CD4-positive, alpha-beta memory T cell (primary cell): ENCODE measurements around the gene IQUB. TPM values are rescaled to one million over a fixed set of nuclear protein-coding genes. Genes with fewer than 3 reads are reported as not detected.
"Not testable (repeated sequence)": the region's sequence is repeated elsewhere in the genome, so short reads cannot be mapped to it uniquely, and the experiment has no call there.

ENCODE experiments used
- CTCF ChIA-PET: fragments of 350-600 bp; sonication (Branson Sonifier 250); formaldehyde crosslinking; loops from one replicate; lab custom pipeline; 2021; ENCODE audit warnings: inconsistent platforms; ENCODE audit not compliant: partially characterized antibody; lab: Charles Lee
- POLR2A ChIA-PET: fragments of 350-600 bp; sonication (Branson Sonifier 250); formaldehyde crosslinking; loops from one replicate; lab custom pipeline; 2021; ENCODE audit not compliant: partially characterized antibody; lab: Charles Lee
- DNase-seq, 5 donors: peaks; one replicate each; pipeline versions ENCODE4 v3.0.0 to v3.0.0-alpha.2; 2020 to 2022; ENCODE audit warnings: mixed read lengths in 1 of 5
- H3K27ac ChIP-seq: one replicate; pipeline ENCODE4 v1.7.0; 2013; ENCODE audit warnings: low read depth, low read length
- H3K27me3 ChIP-seq: 2 replicates; pipeline ENCODE4 v1.7.0; 2013; ENCODE audit warnings: mild to moderate bottlenecking, low read length, moderate library complexity; ENCODE audit not compliant: insufficient read depth
- H3K36me3 ChIP-seq: 2 replicates; pipeline ENCODE4 v1.7.0; 2013; ENCODE audit warnings: mild to moderate bottlenecking, low read length, moderate library complexity; ENCODE audit not compliant: insufficient read depth
- H3K4me1 ChIP-seq: 2 replicates; pipeline ENCODE4 v1.7.0; 2013; ENCODE audit warnings: mild to moderate bottlenecking, low read length, moderate library complexity; ENCODE audit not compliant: insufficient read depth
- H3K4me3 ChIP-seq, 2 donors: one replicate each; pipeline ENCODE4 v1.7.0; 2013; ENCODE audit warnings: low read length in 2 of 2, mild to moderate bottlenecking in 1 of 2
- H3K9me3 ChIP-seq, 2 donors: one replicate each; pipeline ENCODE4 v1.7.0; 2013; ENCODE audit warnings: low read length in 2 of 2, control low read depth in 1 of 2; ENCODE audit not compliant: control insufficient read depth in 1 of 2
- H3K27ac Mint-ChIP-seq, 7 donors: one replicate each; pipeline ENCODE4 v1.8.0; 2020 to 2021; ENCODE audit warnings: mixed read lengths in 7 of 7, mild to moderate bottlenecking in 6 of 7, inconsistent platforms in 3 of 7, moderate library complexity in 3 of 7
- H3K27me3 Mint-ChIP-seq, 2 donors: one replicate each; pipeline ENCODE4 v1.8.0; 2020 to 2021; ENCODE audit warnings: mixed read lengths in 2 of 2
- H3K36me3 Mint-ChIP-seq, 2 donors: one replicate each; pipeline ENCODE4 v1.8.0; 2020 to 2021; ENCODE audit warnings: mixed read lengths in 2 of 2, inconsistent platforms in 1 of 2, mild to moderate bottlenecking in 1 of 2
- H3K4me1 Mint-ChIP-seq, 4 donors: one replicate each; pipeline ENCODE4 v1.8.0; 2020 to 2021; ENCODE audit warnings: mixed read lengths in 4 of 4, mild to moderate bottlenecking in 1 of 4
- H3K4me3 Mint-ChIP-seq, 8 donors: one replicate each; pipeline ENCODE4 v1.8.0; 2020 to 2021; ENCODE audit warnings: mixed read lengths in 8 of 8, mild to moderate bottlenecking in 7 of 8, moderate library complexity in 6 of 8, inconsistent platforms in 3 of 8
- H3K9me3 Mint-ChIP-seq, 8 donors: one replicate each; pipeline ENCODE4 v1.8.0; 2020 to 2021; ENCODE audit warnings: mixed read lengths in 8 of 8, mild to moderate bottlenecking in 5 of 8, inconsistent platforms in 3 of 8, moderate library complexity in 1 of 8
- intact Hi-C: fragments of 100-400 bp; cut with micrococcal nuclease; formaldehyde crosslinking; loops from one replicate; pipeline ENCODE4 v1.15.1; 2023
- polyA plus RNA-seq, 2 donors: library from polyadenylated mRNA; unstranded; fragments of 300-500 nt; fragmentation: Illumina TruSeq; gene quantifications; one replicate each; pipeline ENCODE4 v1.2.3, GENCODE V29; 2021
- total RNA-seq, 2 experiments: library from RNA; stranded (reverse); gene quantifications; one replicate each; pipeline ENCODE4 v1.2.3, GENCODE V29; 2021

IQUB gene
- total and polyA plus RNA-seq, 4 experiments from 2014 or later: 0.14 to 0.49 TPM; not detected in 2

GRCh38 chr7:123528265-123528664 is 6.1 kb downstream of the IQUB start:
- peaks cover 3 to 9% (median 7%) of the 10 kb centered on the region in 4 donors for H3K4me1 Mint-ChIP-seq
- Histone ChIP-seq H3K4me3 (no peak overlapping the region), H3K27me3 (peaks cover 6% of the 10 kb centered on the region), H3K4me1 (peaks cover 9% of the 10 kb centered on the region), H3K36me3 (no peaks in the 10 kb centered on the region), H3K27ac (no peak overlapping the region), H3K9me3 (no peaks in the 10 kb centered on the region)
- H3K36me3 Mint-ChIP-seq: no peaks in the 10 kb centered on the region
- peaks cover 0 to 1% (median 0%) of the 10 kb centered on the region in 8 donors for H3K9me3 Mint-ChIP-seq
- intact Hi-C loops: no loop called here
- peaks cover 15 to 16% of the 10 kb centered on the region in 2 donors for H3K27me3 Mint-ChIP-seq
- no peak overlapping the region for H3K27ac Mint-ChIP-seq
- ChIA-PET CTCF (interaction anchor here (1.3 kb wide), 1 partner anchor 10 kb away, joined by 3 read pairs; no protein-coding TSS in a partner anchor), POLR2A (no interaction called here)
- no peak for DNase-seq
- no peak overlapping the region for H3K4me3 Mint-ChIP-seq

DNA sequence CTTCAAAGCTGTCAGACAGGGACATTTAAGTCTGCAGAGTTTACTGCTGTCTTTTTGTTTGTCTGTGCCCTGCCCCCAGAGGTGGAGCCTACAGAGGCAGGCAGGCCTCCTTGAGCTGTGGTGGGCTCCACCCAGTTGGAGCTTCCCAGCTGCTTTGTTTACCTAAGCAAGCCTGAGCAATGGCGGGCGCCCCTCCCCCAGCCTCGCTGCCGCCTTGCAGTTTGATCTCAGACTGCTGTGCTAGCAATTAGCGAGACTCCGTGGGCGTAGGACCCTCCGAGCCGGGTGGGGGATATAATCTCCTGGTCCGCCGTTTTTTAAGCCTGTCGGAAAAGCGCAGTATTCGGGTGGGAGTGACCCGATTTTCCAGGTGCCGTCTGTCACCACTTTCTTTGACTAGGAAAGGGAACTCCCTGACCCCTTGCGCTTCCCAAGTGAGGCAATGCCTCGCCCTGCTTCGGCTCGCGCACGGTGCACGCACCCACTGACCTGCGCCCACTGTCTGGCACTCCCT is 6.6 kb downstream of the IQUB start:
- H3K36me3 Mint-ChIP-seq, H3K4me1 ChIP-seq, DNase-seq, H3K9me3 Mint-ChIP-seq, H3K4me3 Mint-ChIP-seq, POLR2A ChIA-PET, H3K4me3 ChIP-seq, H3K27ac Mint-ChIP-seq, H3K9me3 ChIP-seq, H3K27ac ChIP-seq, H3K36me3 ChIP-seq, H3K27me3 ChIP-seq, intact Hi-C loops, H3K4me1 Mint-ChIP-seq: not testable (repeated sequence)
- peaks cover 15% of the 10 kb centered on the region in 2 donors for H3K27me3 Mint-ChIP-seq
- CTCF ChIA-PET: interaction anchor here (1.3 kb wide), 1 partner anchor 11 kb away, joined by 3 read pairs; no protein-coding TSS in a partner anchor

- intact Hi-C loops, H3K4me3 ChIP-seq, POLR2A ChIA-PET, H3K36me3 Mint-ChIP-seq, H3K9me3 Mint-ChIP-seq, H3K4me1 Mint-ChIP-seq, H3K36me3 ChIP-seq, H3K27ac ChIP-seq, H3K4me3 Mint-ChIP-seq, H3K27me3 ChIP-seq, H3K27me3 Mint-ChIP-seq, H3K4me1 ChIP-seq, CTCF ChIA-PET, H3K27ac Mint-ChIP-seq, DNase-seq, H3K9me3 ChIP-seq: not testable (repeated sequence)
Measured at GRCh38 chr7:123526533-123526932, 7.9 kb downstream of the IQUB start.

DNA sequence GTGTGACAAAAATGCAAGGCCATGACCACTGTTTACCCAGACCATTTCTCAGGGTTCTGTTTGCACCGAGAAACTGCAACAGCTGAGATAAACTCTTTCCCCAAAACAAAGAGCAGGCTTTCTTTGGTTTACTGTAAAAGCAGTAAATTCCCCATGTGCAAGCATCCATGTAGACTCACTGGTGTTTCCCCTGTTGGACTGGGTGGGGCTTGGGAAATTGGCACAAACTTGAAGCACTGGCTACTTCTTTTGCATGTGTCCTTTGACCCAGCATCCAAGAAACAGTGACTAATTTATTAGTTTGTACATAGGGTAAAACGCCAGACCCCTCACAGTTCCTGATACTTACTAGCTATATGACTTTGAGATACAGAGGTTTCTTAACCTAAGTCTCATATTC is 12.3 kb downstream of the IQUB start:
- Mint-ChIP-seq H3K4me3 (no peak overlapping the region), H3K27me3 (peaks cover 2 to 4% of the 10 kb centered on the region in 2 donors), H3K9me3 (peaks cover 0 to 1% (median 0%) of the 10 kb centered on the region in 8 donors), H3K4me1 (no peaks in the 10 kb centered on the region), H3K27ac (no peak overlapping the region), H3K36me3 (no peaks in the 10 kb centered on the region)
- CTCF ChIA-PET: no interaction called here
- H3K27me3 ChIP-seq: no peaks in the 10 kb centered on the region
- intact Hi-C loops: no loop called here
- DNase-seq: no peak
- H3K9me3 ChIP-seq: no peaks in the 10 kb centered on the region
- POLR2A ChIA-PET: no interaction called here
- H3K4me1 ChIP-seq: no peaks in the 10 kb centered on the region
- H3K4me3 ChIP-seq: no peak overlapping the region
- H3K36me3 ChIP-seq: no peaks in the 10 kb centered on the region
- H3K27ac ChIP-seq: no peak overlapping the region

DNA sequence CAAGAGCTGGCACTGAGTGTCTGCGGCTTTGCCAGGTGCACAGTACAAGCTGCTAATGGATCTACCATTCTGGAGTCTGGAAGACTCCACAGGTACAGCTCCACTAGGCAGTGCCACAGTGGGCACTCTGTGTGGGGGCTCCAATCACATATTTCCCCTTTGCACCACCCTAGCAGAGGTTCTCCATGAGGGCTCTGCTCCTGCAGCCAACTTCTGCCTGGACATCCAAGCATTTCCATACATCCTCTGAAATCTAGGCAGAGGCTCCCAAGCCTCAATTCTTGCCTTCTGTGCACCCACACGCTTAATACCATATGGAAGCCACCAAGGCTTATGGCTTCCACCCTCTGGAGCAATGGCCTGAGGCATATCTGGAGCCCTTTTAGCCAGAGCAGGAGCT is 29.2 kb downstream of the IQUB start:
- no peaks in the 10 kb centered on the region for H3K4me1 Mint-ChIP-seq
- peaks cover 5 to 11% of the 10 kb centered on the region in 2 donors for H3K27me3 Mint-ChIP-seq
- ChIA-PET POLR2A (no interaction called here), CTCF (interaction anchor here (2.1 kb wide), 1 partner anchor 11 kb away, joined by 8 read pairs; no protein-coding TSS in a partner anchor)
- H3K4me3 ChIP-seq: no peak overlapping the region
- no peaks in the 10 kb centered on the region for H3K36me3 ChIP-seq
- no peaks in the 10 kb centered on the region for H3K36me3 Mint-ChIP-seq
- peaks cover 2 to 20% (median 10%) of the 10 kb centered on the region in 8 donors for H3K9me3 Mint-ChIP-seq
- no peaks in the 10 kb centered on the region for H3K4me1 ChIP-seq
- no peak overlapping the region for H3K4me3 Mint-ChIP-seq
- no peaks in the 10 kb centered on the region for H3K27me3 ChIP-seq
- intact Hi-C loops: no loop called here
- H3K27ac ChIP-seq: no peak overlapping the region
- H3K27ac Mint-ChIP-seq: peak overlapping the region in 1 of 7 donors; percentile 61
- no peaks in the 10 kb centered on the region for H3K9me3 ChIP-seq
- DNase-seq: no peak

DNA sequence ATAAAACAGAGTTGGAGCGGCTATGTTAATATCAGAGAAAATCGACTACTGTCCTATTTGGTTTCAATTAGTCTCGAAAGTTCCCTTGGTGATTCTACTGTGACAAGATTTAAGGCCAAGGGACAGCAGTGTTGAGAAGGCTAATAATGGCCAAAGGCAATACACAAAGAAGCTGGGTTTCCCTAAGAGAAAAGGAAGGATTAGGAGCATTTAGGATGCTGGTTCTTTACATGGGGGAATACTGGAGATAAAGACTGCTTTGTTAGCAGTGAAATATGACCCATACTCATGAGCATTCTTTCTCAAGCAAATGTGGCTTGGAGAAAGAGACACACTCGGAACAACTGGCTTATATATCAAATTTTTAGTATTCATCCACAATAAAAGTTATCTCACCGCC is 32.2 kb downstream of the IQUB start:
- Histone ChIP-seq H3K4me1 (no peaks in the 10 kb centered on the region), H3K27ac (no peak overlapping the region), H3K36me3 (no peaks in the 10 kb centered on the region), H3K27me3 (no peaks in the 10 kb centered on the region), H3K4me3 (no peak overlapping the region), H3K9me3 (no peaks in the 10 kb centered on the region)
- H3K4me1 Mint-ChIP-seq: no peaks in the 10 kb centered on the region
- H3K27me3 Mint-ChIP-seq: peaks cover 11 to 20% of the 10 kb centered on the region in 2 donors
- H3K4me3 Mint-ChIP-seq: no peak overlapping the region
- no peak for DNase-seq
- CTCF ChIA-PET: no interaction called here
- H3K36me3 Mint-ChIP-seq: no peaks in the 10 kb centered on the region
- H3K27ac Mint-ChIP-seq: no peak overlapping the region
- POLR2A ChIA-PET: no interaction called here
- peaks cover 2 to 20% (median 10%) of the 10 kb centered on the region in 8 donors for H3K9me3 Mint-ChIP-seq
- intact Hi-C loops: no loop called here

GRCh38 chr7:123500878-123501489 is 33.4 kb downstream of the IQUB start:
- peaks cover 2 to 17% (median 8%) of the 10 kb centered on the region in 8 donors for H3K9me3 Mint-ChIP-seq
- POLR2A ChIA-PET: no interaction called here
- Histone ChIP-seq H3K9me3 (no peaks in the 10 kb centered on the region), H3K4me3 (no peak overlapping the region), H3K36me3 (no peaks in the 10 kb centered on the region), H3K27me3 (peaks cover under 1% of the 10 kb centered on the region), H3K4me1 (no peaks in the 10 kb centered on the region), H3K27ac (no peak overlapping the region)
- H3K4me1 Mint-ChIP-seq: no peaks in the 10 kb centered on the region
- CTCF ChIA-PET: interaction anchor here (0.7 kb wide), 1 partner anchor 8 kb away, joined by 3 read pairs; no protein-coding TSS in a partner anchor
- DNase-seq: no peak
- H3K27me3 Mint-ChIP-seq: peaks cover 16 to 23% of the 10 kb centered on the region in 2 donors
- H3K27ac Mint-ChIP-seq: peak overlapping the region in 1 of 7 donors; percentile 7
- intact Hi-C loops: no loop called here
- H3K36me3 Mint-ChIP-seq: no peaks in the 10 kb centered on the region
- H3K4me3 Mint-ChIP-seq: no peak overlapping the region
